ENCODE data around the gene FBXO41.

FBXO41 gene

GRCh38 chr2:73214120-73215035, 69.9 kb downstream of the FBXO41 start, which contains the start of gene SMYD5 (continued):
- no peak for TF ChIP-seq ZNF350 (tag by site-specific recombination; IDR thresholded peaks at IDR 0.05)
- TF ChIP-seq PRDM6 (tag by site-specific recombination; IDR thresholded peaks at IDR 0.05), result no peak
- no peak for TF ChIP-seq SCRT2 (tag by site-specific recombination; IDR thresholded peaks at IDR 0.05)
- no peak for TF ChIP-seq OVOL3 (tag by site-specific recombination; IDR thresholded peaks at IDR 0.05)
- peak; percentile 100 for TF ChIP-seq ZXDB (tag by site-specific recombination; IDR thresholded peaks at IDR 0.05)
- TF ChIP-seq ZNF76 (tag by site-specific recombination; IDR thresholded peaks at IDR 0.05; ENCODE audit: borderline replicate concordance, low read depth), result peak; percentile 72; the same call in 1 of the 2 replicates
- no peak for TF ChIP-seq ZNF530 (tag by site-specific recombination; IDR thresholded peaks at IDR 0.05; ENCODE audit: low read depth)
- TF ChIP-seq ZNF629 (tag by site-specific recombination; IDR thresholded peaks at IDR 0.05), result 0 out of 2 replicates have a peak, but pooled peaks have one; percentile 30
- peak; percentile 94 for TF ChIP-seq YY2 (tag by site-specific recombination; IDR thresholded peaks at IDR 0.05)
- TF ChIP-seq ZNF555 (tag by site-specific recombination; conservative IDR thresholded peaks at IDR 0.05), result no peak
- no peak for TF ChIP-seq IKZF3 (tag by site-specific recombination; IDR thresholded peaks at IDR 0.05)
- TF ChIP-seq MEIS1 (CRISPR knock-in tag; IDR thresholded peaks at IDR 0.05; ENCODE audit: borderline replicate concordance), result no peak
- TF ChIP-seq INSM2 (tag by site-specific recombination; IDR thresholded peaks at IDR 0.05), result no peak
- TF ChIP-seq ZNF621 (tag by site-specific recombination; IDR thresholded peaks at IDR 0.05), result no peak
- TF ChIP-seq ZNF184 (tag by site-specific recombination; IDR thresholded peaks at IDR 0.05), result no peak
- no peak for TF ChIP-seq GLI4 (tag by site-specific recombination; IDR thresholded peaks at IDR 0.05)
- no peak for TF ChIP-seq ZNF114 (tag by site-specific recombination; IDR thresholded peaks at IDR 0.05)
- no peak for TF ChIP-seq ZNF341 (tag by site-specific recombination; IDR thresholded peaks at IDR 0.05; ENCODE audit: low read depth)
- TF ChIP-seq ZNF510 (tag by site-specific recombination; IDR thresholded peaks at IDR 0.05; ENCODE audit: insufficient replicate concordance), result no peak
- TF ChIP-seq KLF10 (tag by site-specific recombination; IDR thresholded peaks at IDR 0.05), result peak; percentile 96
- TF ChIP-seq HOXA7 (CRISPR knock-in tag; IDR thresholded peaks at IDR 0.05; ENCODE audit: borderline replicate concordance), result no peak
- peak; percentile 55; the same call in 1 of the 2 replicates for TF ChIP-seq ZNF692 (tag by site-specific recombination; IDR thresholded peaks at IDR 0.05)
- TF ChIP-seq ZBTB1 (tag by site-specific recombination; IDR thresholded peaks at IDR 0.05), result no peak
- no peak for TF ChIP-seq ZNF791 (tag by site-specific recombination; IDR thresholded peaks at IDR 0.05)
- TF ChIP-seq HOXD13 (CRISPR knock-in tag; IDR thresholded peaks at IDR 0.05; ENCODE audit: borderline replicate concordance), result no peak
- TF ChIP-seq KLF16 (tag by site-specific recombination; IDR thresholded peaks at IDR 0.05), result peak; percentile 100
- TF ChIP-seq ZNF707 (tag by site-specific recombination; IDR thresholded peaks at IDR 0.05), result no peak
- no peak for TF ChIP-seq ZNF169 (tag by site-specific recombination; IDR thresholded peaks at IDR 0.05)
- TF ChIP-seq ZNF423 (tag by site-specific recombination; IDR thresholded peaks at IDR 0.05), result no peak
- TF ChIP-seq ZNF488 (tag by site-specific recombination; IDR thresholded peaks at IDR 0.05), result no peak
- TF ChIP-seq ZSCAN30 (tag by site-specific recombination; IDR thresholded peaks at IDR 0.05), result 0 out of 2 replicates have a peak, but pooled peaks have one; percentile 21
- no peak for TF ChIP-seq ZNF560 (tag by site-specific recombination; IDR thresholded peaks at IDR 0.05; ENCODE audit: borderline replicate concordance)
- peak; percentile 92 for TF ChIP-seq ZFHX2 (tag by site-specific recombination; conservative IDR thresholded peaks at IDR 0.05)
- no peak for TF ChIP-seq ZNF16 (tag by site-specific recombination; IDR thresholded peaks at IDR 0.05; ENCODE audit: low read depth)
- TF ChIP-seq ZSCAN23 (tag by site-specific recombination; IDR thresholded peaks at IDR 0.05), result no peak
- TF ChIP-seq ZNF600 (tag by site-specific recombination; IDR thresholded peaks at IDR 0.05), result no peak
- TF ChIP-seq ZNF521 (tag by site-specific recombination; IDR thresholded peaks at IDR 0.05), result no peak

Data from HEK293 (cell line).